GM06990 (cell line): ENCODE results near the gene VIT.

Experiments used
- DNase-seq: peaks from one replicate; pipeline ENCODE4 v3.0.0-alpha.2; 2011; ENCODE audit not compliant: insufficient read length; ENCODE audit errors: extremely low read depth
- H3K27me3 ChIP-seq: replicated peaks from 2 replicates; pipeline ENCODE4 v1.6.0; 2011; ENCODE audit warnings: low read length; ENCODE audit not compliant: control insufficient read depth, insufficient read depth
- H3K36me3 ChIP-seq: 2 replicates; pipeline ENCODE4 v1.5.1; 2011; ENCODE audit warnings: low read length; ENCODE audit not compliant: control insufficient read depth, insufficient read depth
- H3K4me3 ChIP-seq: replicated peaks from 2 replicates; pipeline ENCODE4 v1.5.1; 2011; ENCODE audit warnings: low read depth, mild to moderate bottlenecking, control low read depth, low read length
- TF ChIP-seq, protein P1 (sequence below): IDR thresholded peaks from 2 replicates; pipeline ENCODE4 v1.5.1; 2011; ENCODE audit warnings: low read length, control low read depth, mild to moderate bottlenecking, inconsistent platforms; ENCODE audit not compliant: insufficient read depth, poor library complexity, severe bottlenecking

VIT gene

DNA sequence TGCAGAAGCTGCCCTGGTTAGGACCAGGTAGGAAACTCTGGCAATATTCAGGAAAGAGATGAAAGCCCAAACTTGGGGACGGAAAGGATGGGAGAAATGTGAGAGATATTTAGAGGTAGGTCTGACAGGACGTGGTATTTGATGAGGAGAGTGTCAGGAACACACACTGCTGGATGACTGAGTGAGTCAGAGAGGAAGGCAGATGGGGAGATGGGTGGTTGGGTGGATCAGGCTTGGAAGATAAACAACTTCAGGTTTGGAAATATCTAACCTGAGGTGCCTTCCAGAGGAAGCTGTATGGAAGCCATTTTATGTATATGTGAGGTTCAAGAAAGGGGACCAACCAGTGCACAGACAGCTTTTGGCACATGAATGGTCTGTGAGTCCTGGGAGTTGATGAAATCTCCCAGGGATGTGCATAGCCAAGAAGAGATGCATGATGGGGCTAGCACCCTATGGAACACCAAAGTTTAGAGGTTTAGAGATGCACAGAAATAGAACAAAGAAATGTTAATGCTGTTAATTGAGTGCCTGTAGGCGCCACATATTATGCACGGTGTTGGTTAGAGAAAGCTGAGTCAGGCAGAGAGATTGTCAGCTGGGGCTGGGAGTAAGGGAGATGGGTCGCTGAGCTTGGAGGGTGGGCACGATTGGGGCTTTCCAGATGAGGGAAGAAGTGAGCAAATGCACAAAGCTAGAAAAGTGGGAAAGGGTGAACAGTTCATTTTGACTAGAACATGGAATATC lies 101.0 kb downstream of the VIT start:
- TF ChIP-seq, protein P1, sequence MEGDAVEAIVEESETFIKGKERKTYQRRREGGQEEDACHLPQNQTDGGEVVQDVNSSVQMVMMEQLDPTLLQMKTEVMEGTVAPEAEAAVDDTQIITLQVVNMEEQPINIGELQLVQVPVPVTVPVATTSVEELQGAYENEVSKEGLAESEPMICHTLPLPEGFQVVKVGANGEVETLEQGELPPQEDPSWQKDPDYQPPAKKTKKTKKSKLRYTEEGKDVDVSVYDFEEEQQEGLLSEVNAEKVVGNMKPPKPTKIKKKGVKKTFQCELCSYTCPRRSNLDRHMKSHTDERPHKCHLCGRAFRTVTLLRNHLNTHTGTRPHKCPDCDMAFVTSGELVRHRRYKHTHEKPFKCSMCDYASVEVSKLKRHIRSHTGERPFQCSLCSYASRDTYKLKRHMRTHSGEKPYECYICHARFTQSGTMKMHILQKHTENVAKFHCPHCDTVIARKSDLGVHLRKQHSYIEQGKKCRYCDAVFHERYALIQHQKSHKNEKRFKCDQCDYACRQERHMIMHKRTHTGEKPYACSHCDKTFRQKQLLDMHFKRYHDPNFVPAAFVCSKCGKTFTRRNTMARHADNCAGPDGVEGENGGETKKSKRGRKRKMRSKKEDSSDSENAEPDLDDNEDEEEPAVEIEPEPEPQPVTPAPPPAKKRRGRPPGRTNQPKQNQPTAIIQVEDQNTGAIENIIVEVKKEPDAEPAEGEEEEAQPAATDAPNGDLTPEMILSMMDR = no peak
- no peaks in the 10 kb centered on the region for H3K36me3 ChIP-seq
- no peaks in the 10 kb centered on the region; the same call in none of the 2 replicates for H3K27me3 ChIP-seq
- DNase-seq = no peak
- H3K4me3 ChIP-seq = no peak overlapping the region

DNA sequence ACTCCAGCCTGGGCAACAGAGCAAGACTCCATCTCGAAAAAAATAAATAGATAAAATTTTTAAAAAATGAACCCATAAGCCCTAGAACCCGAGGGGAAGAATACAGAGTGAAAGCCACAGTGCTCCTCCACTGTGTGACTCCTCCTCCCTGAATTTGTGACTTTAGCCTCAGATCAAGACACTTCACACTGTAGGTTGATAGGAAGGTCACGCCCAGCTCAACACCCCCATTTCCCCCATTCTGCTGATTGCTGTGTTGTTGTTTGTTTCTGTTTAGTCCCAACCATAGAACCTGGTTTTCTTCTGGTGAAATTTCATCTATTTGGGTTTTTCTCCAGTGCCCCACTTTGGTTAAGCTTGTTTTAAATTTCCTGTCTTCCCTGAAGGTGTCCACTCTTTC lies 102.2 kb downstream of the VIT start:
- Histone ChIP-seq H3K36me3 (no peaks in the 10 kb centered on the region), H3K4me3 (no peak overlapping the region), H3K27me3 (no peaks in the 10 kb centered on the region; the same call in none of the 2 replicates)
- no peak for DNase-seq
- TF ChIP-seq, protein P1 = no peak

DNA sequence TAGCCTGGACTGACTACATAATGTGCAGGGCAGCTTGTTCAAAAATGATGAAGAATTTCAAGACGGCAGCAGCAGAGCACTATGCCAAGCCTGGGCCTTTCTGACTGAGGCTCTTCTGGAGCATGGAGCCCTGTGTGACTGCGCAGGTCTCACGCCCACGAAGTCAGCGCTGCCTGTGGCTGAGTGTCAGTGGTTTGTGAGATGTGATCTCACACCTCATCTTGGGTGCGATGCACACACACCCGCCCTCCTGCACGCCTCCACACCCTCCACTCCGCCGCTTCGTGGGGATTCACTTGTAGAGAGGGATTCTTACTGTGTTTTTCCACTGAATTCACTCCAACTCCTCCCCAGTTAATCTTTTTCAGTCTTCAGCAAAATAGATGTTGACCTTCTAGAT lies 103.9 kb downstream of the VIT start:
- H3K4me3 ChIP-seq = no peak overlapping the region
- no peaks in the 10 kb centered on the region; the same call in none of the 2 replicates for H3K27me3 ChIP-seq
- DNase-seq = no peak
- TF ChIP-seq, protein P1 = no peak
- H3K36me3 ChIP-seq = no peaks in the 10 kb centered on the region

DNA sequence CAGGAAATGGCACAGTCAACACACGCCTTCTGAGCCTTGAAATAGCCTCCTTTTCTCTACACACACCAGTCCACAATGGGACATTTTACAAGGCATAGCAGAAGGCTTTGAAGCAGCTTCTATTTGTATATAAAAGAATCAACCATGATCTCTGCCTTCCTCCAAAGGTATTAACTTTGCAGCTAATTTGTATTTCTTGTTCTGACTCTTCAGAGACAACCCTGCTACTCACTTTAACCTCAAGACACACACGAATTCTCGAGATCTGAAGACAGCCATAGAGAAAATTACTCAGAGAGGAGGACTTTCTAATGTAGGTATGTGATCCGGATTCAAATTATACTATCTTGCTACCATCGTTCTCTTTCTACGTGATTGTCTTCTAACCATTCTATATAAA lies 104.6 kb downstream of the VIT start:
- no peak for DNase-seq
- no peaks in the 10 kb centered on the region for H3K36me3 ChIP-seq
- TF ChIP-seq, protein P1 = no peak
- no peak overlapping the region for H3K4me3 ChIP-seq
- no peaks in the 10 kb centered on the region; the same call in none of the 2 replicates for H3K27me3 ChIP-seq

DNA sequence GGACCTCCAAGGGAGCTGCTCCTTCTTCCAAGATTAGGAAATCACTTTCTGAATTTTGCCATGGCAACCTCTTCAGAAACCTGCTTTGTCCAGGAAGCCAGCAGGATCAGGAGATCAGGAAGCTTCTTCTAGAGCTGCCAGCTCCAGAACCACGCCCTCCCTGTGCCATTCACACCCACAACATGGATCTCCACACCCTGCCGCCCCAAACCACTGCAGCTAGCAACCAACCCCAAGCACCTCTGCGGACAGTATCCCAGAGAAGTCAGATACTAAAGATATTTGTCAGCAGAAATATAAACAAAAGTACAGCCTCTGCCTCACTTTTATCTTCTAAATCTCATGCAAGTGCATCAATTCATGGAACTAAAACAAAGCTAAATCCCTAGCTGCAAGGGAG lies 106.4 kb downstream of the VIT start:
- Histone ChIP-seq H3K36me3 (no peaks in the 10 kb centered on the region), H3K27me3 (no peaks in the 10 kb centered on the region; the same call in 1 of the 2 replicates), H3K4me3 (no peak overlapping the region)
- TF ChIP-seq, protein P1 = no peak
- no peak for DNase-seq
